Measurements from ENCODE around the gene C6orf89. TPM values are rescaled to one million over a fixed set of nuclear protein-coding genes. Genes with fewer than 3 reads are reported as not detected.

The C6orf89 gene
- total and polyA plus RNA-seq, 2 of the 13 experiments (the other 11 are each of a cell fraction or from before 2014, with no cell fraction given) = 22.1 to 32.2 TPM

GRCh38 chr6:36839749-36840431, 45.9 kb upstream of the C6orf89 start (continued):
- TF ChIP-seq RAD21 (CRISPR knock-in tag; IDR thresholded peaks at IDR 0.05) (no peak), PCBP2 (optimal IDR thresholded peaks at IDR 0.05; ENCODE audit: low read depth, low read length, poor library complexity, severe bottlenecking) (no peak), ZBTB26 (CRISPR knock-in tag; IDR thresholded peaks at IDR 0.05; ENCODE audit: borderline replicate concordance) (0 out of 2 replicates have a peak, but pooled peaks have one; percentile 8), ZNF251 (CRISPR knock-in tag; IDR thresholded peaks at IDR 0.05) (no peak), MXD3 (CRISPR knock-in tag; IDR thresholded peaks at IDR 0.05) (no peak), BRF2 (CRISPR knock-in tag; IDR thresholded peaks at IDR 0.05) (no peak), ZNF136 (CRISPR knock-in tag; IDR thresholded peaks at IDR 0.05; ENCODE audit: low read depth) (no peak), FIP1L1 (IDR thresholded peaks at IDR 0.05; ENCODE audit: borderline replicate concordance, insufficient read depth, low read depth, low read length) (no peak), CREM (IDR thresholded peaks at IDR 0.05) (no peak), CREM (CRISPR knock-in tag; IDR thresholded peaks at IDR 0.05) (no peak)

Measured in HepG2 (cell line).